GM12878 (cell line): ENCODE data around the gene MAST4.

Experiments used
- CTCF ChIP-seq, 3 experiments: IDR thresholded peaks in 2 of 3; conservative IDR thresholded peaks in 1 of 3; 2 replicates each; pipeline ENCODE4 v1.5.1; 2011; ENCODE audit warnings: low read depth in 3 of 3, low read length in 3 of 3, mild to moderate bottlenecking in 3 of 3, control low read depth in 2 of 3, moderate library complexity in 2 of 3, inconsistent platforms in 1 of 3, mixed read lengths in 1 of 3; ENCODE audit not compliant: control insufficient read depth in 2 of 3, insufficient read depth in 1 of 3; ENCODE audit errors: extremely low read depth in 1 of 3
- E2F4 ChIP-seq: IDR thresholded peaks from 2 replicates; pipeline ENCODE4 v1.6.1; 2012; ENCODE audit warnings: low read depth, low read length, improper control_type of control experiment
- ETV6 ChIP-seq, 2 experiments: fragments of 450-650 bp in 1 of 2; IDR thresholded peaks in 1 of 2; conservative IDR thresholded peaks in 1 of 2; 2 replicates each; pipeline ENCODE4 v1.6.1; 2014; ENCODE audit warnings: antibody characterized with exemption in 1 of 2, borderline replicate concordance in 1 of 2, low read depth in 1 of 2, mild to moderate bottlenecking in 1 of 2, moderate library complexity in 1 of 2
- POLR2A ChIP-seq: IDR thresholded peaks from 2 replicates; pipeline ENCODE4 v1.6.1; 2011; ENCODE audit warnings: low read depth, mild to moderate bottlenecking, low read length
- POLR2AphosphoS5 ChIP-seq: IDR thresholded peaks from 2 replicates; pipeline ENCODE4 v1.6.1; 2011; ENCODE audit warnings: mild to moderate bottlenecking, low read length, inconsistent platforms
- SP1 ChIP-seq: IDR thresholded peaks from one replicate; pipeline ENCODE4 v1.6.1; 2011; ENCODE audit warnings: low read depth, low read length
- ZBTB33 ChIP-seq: fragments of 450-650 bp; IDR thresholded peaks from 2 replicates; pipeline ENCODE4 v1.6.1; 2017; ENCODE audit warnings: mild to moderate bottlenecking

- no peak for TF ChIP-seq CTCF (IDR thresholded peaks at IDR 0.05 in 2 of 3, conservative IDR thresholded peaks at IDR 0.05 in 1 of 3; ENCODE audit: control insufficient read depth in 2 of 3, extremely low read depth in 1 of 3, insufficient read depth in 1 of 3, low read depth in 3 of 3, low read length in 3 of 3)
- no peak for TF ChIP-seq ETV6 (conservative IDR thresholded peaks at IDR 0.05 in 1 of 2, IDR thresholded peaks at IDR 0.05 in 1 of 2; ENCODE audit: borderline replicate concordance in 1 of 2, low read depth in 1 of 2)
- TF ChIP-seq POLR2AphosphoS5: no peak
- TF ChIP-seq POLR2A: no peak
- TF ChIP-seq ZBTB33: no peak
- TF ChIP-seq E2F4: no peak
- no peak for TF ChIP-seq SP1
These were observed 181.7 kb downstream of the MAST4 start for GRCh38 chr5:66777868-66778267.
